ENCODE data around the gene CRACDL.
"Not testable (repeated sequence)": the region's sequence is repeated elsewhere in the genome, so short reads cannot be mapped to it uniquely, and the experiment has no call there.

CRACDL gene

GRCh38 chr2:98772536-98772935, 163.5 kb downstream of the CRACDL start:
- no peak for DNase-seq

DNA sequence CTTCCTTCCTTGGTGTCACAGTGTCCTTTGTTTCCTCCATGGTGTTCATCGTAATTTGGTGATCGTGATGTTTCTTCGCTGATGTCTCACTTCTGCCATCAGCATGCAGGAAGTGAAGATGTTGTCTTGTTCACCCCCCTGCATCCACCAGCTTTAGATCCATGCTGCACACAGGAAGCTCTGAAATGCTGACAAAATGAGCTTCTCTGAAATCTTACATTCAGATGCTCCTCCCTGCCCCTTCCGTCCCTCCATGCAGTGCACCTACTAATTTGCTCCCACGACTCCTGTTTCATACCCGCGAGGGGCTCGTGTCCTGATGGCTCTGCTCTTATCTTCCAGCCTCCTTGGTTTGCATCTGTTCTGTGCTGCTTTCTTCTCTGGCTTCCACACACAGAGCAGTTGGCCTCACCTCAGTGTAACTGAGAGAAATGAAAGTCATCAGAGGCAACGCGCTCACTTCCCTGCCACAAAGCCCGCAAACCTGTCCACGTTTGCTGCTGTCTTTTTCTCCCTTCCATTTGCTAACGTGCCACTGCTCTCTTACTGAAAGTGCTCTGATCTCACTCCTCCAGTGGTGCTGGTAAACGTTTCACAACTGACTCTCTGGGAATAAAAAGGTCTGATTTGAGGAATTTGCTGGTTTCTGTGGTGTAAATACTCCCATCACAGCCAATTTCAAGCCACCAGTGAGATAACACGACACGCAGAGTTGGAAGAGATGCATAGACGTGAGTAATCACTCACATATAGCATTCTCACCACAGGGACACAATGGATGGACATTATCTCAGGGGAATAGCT, 164.1 kb downstream of the CRACDL start:
- DNase-seq = peak; percentile 84

DNA sequence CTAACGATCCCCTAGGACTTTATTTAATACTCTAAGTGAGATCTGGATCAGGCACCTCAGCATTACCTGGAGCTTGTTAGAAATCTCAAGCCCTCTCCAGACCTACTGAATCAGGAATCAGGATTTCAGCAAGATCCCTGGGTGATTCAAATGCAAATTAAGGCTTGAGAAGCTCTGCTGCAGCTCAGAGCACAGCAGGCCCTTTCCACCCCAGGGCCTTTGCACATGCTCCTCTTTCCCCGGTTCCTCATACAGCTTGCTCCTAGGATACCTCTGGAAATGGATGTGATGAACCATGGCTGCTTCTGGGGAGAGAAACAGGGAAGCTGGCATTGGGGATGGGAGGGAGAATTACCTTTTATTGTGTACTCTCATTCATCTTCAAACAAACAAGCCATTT, 164.8 kb downstream of the CRACDL start:
- no peak for DNase-seq

GRCh38 chr2:98769784-98770183, 166.2 kb downstream of the CRACDL start:
- DNase-seq = no peak

DNA sequence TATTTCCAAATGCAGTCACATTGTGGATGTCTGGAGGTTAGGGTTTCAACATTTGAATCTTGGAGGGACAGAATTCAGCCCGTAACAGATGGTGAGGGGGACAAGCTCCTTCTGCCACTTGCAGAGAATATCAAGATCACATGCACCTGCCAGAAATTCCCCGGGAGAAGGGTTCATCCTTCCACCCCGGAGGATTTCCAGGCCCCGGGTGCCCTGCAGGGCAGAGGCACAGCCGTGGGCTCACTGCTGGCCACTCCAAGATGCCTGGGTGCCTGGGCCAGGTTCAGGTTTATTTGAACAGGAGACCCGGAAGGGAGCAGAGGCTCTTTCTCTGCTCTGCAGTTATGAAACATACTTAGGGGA, 166.9 kb downstream of the CRACDL start:
- no peak for DNase-seq

GRCh38 chr2:98768384-98769113, 167.5 kb downstream of the CRACDL start:
- DNase-seq = peak; percentile 70

GRCh38 chr2:98764499-98764898, 171.5 kb downstream of the CRACDL start:
- no peak for DNase-seq

DNA sequence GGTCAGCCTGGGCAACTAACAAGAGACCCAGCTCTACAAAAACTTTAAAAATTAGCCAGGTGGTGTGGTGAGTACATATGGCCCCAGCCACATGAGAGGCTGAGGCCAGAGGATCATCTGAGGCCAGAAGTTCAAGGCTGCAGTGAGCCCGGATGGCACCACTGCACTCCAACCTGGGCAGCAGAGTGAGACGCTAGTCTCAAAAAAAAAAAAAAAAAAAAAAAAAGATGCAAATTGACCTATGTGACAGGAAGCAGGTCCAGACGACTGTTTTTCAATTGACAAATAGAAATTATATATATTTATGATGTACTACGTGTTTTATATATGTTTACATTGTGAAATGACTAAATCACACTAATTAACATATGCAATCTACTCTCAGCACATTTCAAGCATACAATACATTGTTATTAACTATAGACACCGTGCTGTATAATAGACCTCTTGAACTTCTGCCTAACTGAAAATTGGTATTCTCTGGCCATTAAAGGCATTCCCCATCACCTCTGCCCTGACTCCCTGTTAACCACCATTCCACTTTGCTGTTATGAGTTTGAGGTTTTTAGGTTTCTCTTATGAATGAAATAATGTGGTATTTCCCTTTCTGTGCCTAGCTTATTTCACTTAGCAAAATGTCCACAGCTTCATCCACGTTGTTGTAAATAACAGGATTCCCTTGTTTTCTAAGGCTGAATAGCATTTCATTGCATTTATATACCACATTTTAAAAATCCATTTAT, 172.6 kb downstream of the CRACDL start:
- no peak for DNase-seq

DNA sequence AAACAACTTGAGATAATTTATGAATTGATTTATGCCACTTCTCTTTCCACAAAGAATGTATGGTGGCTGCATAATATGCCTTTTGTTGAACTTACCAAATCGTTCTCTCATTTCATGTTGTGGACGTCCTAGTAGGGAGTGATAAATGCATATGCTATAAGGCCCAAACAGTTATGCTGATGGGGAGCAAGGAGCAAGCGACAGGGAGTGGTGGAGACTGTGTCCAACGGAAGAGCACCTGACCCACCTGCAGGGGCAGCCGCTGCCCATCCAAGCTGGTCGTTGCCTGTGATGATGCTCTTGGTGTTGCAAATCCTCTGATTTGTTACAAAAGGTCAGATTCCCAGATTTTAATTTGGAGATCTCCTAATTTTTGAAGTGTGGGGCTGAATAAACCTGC, 174.1 kb downstream of the CRACDL start:
- DNase-seq = no peak

- peak; percentile 82 for DNase-seq
These were observed 174.7 kb downstream of the CRACDL start for GRCh38 chr2:98761267-98761781.

GRCh38 chr2:98759827-98760625, 176.0 kb downstream of the CRACDL start:
- no peak for DNase-seq

GRCh38 chr2:98759338-98759737, 176.7 kb downstream of the CRACDL start:
- no peak for DNase-seq

GRCh38 chr2:98757904-98758421, 178.1 kb downstream of the CRACDL start:
- peak; percentile 75 for DNase-seq

- DNase-seq = no peak
These were observed 182.2 kb downstream of the CRACDL start for GRCh38 chr2:98753801-98754200.

- not testable (repeated sequence) for DNase-seq
These were observed 183.3 kb downstream of the CRACDL start for GRCh38 chr2:98752711-98753110.

- no peak for DNase-seq
These were observed 184.3 kb downstream of the CRACDL start for GRCh38 chr2:98751748-98752147.

- no peak for DNase-seq
These were observed 185.3 kb downstream of the CRACDL start for GRCh38 chr2:98750593-98751282.

DNA sequence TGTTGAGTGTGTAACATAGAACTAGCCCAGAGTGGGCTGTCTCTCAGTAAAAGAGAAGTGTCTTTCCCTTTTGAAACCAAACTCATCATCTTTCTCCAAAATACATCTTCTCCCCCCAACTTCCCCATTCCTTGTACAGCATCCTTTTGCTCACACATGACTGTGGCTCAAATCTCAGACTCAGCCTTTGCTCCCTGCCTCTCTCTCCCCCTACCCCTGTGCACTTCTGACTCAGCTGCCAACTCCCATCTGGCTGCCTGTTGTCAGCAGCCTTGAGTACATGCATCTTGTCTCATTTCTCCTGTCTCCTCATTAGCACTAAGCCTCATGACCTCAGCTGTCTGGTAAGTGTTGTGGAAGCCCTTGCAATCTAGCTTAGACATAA, 187.0 kb downstream of the CRACDL start:
- no peak for DNase-seq

GRCh38 chr2:98748292-98749065, 187.5 kb downstream of the CRACDL start:
- no peak for DNase-seq

DNA sequence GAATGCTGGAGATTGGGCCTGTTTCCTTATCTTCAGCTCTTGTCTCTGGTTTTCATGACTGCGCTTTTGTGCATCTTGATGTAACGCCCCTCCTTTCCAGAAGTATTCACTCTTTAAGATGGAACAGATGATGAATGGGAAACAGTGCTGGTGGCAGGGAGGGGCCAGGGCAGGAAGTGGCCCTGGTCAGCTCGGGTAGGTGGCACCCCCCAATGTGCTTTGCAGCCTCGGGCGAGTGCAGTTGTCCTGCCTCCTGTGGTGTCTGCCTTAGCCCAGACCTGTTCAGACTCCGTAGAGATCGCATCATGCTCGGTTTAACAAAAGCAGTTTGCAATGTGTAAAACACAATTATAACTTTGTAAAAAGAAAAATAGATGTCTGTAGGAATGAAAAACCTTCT, 188.1 kb downstream of the CRACDL start:
- DNase-seq = no peak

- no peak for DNase-seq
These were observed 189.6 kb downstream of the CRACDL start for GRCh38 chr2:98746426-98746825.
